NT2/D1 (cell line): Measurements from ENCODE around the gene ATXN7L3.
"Not testable (repeated sequence)": the region's sequence is repeated elsewhere in the genome, so short reads cannot be mapped to it uniquely, and the experiment has no call there.

ENCODE experiments used
- DNase-seq: peaks from one replicate; pipeline ENCODE4 v3.0.0-alpha.2; 2011; ENCODE audit warnings: low read depth, low spot score
- H3K27me3 ChIP-seq: 2 replicates; pipeline ENCODE4 v1.6.0; 2011; ENCODE audit warnings: mild to moderate bottlenecking; ENCODE audit not compliant: insufficient read length, insufficient read depth
- H3K36me3 ChIP-seq: 2 replicates; pipeline ENCODE4 v1.6.1; 2011; ENCODE audit warnings: mild to moderate bottlenecking, low read length, mixed read lengths; ENCODE audit not compliant: insufficient read depth, insufficient read length
- H3K4me1 ChIP-seq: 2 replicates; pipeline ENCODE4 v1.5.1; 2011; ENCODE audit not compliant: insufficient read depth, insufficient read length
- H3K4me3 ChIP-seq: 2 replicates; pipeline ENCODE4 v1.5.1; 2011; ENCODE audit warnings: low read depth; ENCODE audit not compliant: insufficient read length
- H3K9ac ChIP-seq: 2 replicates; pipeline ENCODE4 v1.6.0; 2011; ENCODE audit warnings: low read depth; ENCODE audit not compliant: insufficient read length
- H3K9me3 ChIP-seq: 2 replicates; pipeline ENCODE4 v1.5.1; 2011; ENCODE audit warnings: mild to moderate bottlenecking, low read length; ENCODE audit not compliant: insufficient read depth
- SUZ12 ChIP-seq: IDR thresholded peaks from 2 replicates; pipeline ENCODE4 v1.6.1; 2011; ENCODE audit not compliant: insufficient read length, insufficient read depth; ENCODE audit errors: extremely low read depth
- YY1 ChIP-seq: IDR thresholded peaks from 2 replicates; pipeline ENCODE4 v1.6.1; 2011; ENCODE audit not compliant: insufficient read length, insufficient read depth
- ZNF274 ChIP-seq: IDR thresholded peaks from 2 replicates; pipeline ENCODE4 v1.6.1; 2011; ENCODE audit warnings: mild to moderate bottlenecking, low read depth, low read length

Gene ATXN7L3, protein sequence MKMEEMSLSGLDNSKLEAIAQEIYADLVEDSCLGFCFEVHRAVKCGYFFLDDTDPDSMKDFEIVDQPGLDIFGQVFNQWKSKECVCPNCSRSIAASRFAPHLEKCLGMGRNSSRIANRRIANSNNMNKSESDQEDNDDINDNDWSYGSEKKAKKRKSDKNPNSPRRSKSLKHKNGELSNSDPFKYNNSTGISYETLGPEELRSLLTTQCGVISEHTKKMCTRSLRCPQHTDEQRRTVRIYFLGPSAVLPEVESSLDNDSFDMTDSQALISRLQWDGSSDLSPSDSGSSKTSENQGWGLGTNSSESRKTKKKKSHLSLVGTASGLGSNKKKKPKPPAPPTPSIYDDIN

DNA sequence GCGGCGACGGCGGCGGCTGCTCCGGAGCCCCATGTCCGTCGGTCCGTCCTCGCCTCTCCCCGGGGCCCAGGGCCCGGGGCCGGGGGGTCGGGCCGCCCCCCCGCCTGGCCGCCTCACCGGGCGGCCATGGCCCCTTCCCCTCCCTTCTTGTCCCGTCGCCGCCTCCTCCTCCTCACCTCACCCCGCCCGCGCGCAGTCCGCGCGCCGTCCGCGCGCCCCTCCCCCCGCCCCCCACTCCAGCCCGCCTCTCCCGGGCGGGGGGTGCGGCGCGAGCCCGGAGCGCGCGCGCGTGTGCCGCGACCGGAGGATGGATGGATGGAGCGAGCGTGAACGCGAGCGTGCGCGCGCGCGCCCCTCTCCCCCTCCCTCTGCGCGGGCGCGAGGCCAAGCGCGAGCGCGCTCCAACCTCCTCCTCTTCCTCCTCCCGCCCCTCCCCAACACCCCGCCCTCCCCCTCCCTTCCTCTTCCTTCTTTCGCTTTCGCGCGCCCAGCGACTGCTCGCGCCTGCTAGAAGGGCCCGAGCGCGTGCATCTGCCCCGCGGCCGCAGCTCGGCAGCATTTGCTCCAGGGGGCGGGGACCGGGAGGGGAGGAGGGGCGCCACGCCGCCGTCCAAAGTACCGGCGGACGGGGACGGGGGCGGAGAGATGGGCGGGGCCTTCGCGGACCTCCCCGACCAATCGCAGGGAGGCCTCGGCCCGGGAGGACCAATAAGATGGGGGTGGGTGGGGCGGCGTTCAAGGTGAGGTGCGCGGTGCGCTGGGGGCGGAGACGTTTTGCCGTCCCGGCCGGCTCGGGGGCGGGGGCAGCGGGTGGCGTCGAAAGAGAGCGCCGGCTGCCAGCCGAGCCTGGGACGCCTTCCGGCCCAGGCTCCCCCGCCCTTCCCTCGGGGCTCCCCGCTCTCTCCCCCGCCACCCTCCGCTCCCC lies at the start of gene ATXN7L3:
ATXN7L3 (minus strand) TSS at position 332 of the 925 bp plus-strand sequence. CDS start 1,814 bp downstream, outside the sequence.
- peak; percentile 95 for DNase-seq
- peaks cover 16% of the 10 kb centered on the region for H3K4me1 ChIP-seq
- H3K9me3 ChIP-seq: no peaks in the 10 kb centered on the region
- H3K4me3 ChIP-seq: peak within 1 kb of the TSS; percentile 93
- TF ChIP-seq ZNF274: no peak
- TF ChIP-seq YY1: no peak
- TF ChIP-seq SUZ12: no peak
- no peaks in the 10 kb centered on the region for H3K27me3 ChIP-seq
- H3K9ac ChIP-seq: peak within 1 kb of the TSS; percentile 95
- H3K36me3 ChIP-seq: peaks cover 32% of the 10 kb centered on the region

DNA sequence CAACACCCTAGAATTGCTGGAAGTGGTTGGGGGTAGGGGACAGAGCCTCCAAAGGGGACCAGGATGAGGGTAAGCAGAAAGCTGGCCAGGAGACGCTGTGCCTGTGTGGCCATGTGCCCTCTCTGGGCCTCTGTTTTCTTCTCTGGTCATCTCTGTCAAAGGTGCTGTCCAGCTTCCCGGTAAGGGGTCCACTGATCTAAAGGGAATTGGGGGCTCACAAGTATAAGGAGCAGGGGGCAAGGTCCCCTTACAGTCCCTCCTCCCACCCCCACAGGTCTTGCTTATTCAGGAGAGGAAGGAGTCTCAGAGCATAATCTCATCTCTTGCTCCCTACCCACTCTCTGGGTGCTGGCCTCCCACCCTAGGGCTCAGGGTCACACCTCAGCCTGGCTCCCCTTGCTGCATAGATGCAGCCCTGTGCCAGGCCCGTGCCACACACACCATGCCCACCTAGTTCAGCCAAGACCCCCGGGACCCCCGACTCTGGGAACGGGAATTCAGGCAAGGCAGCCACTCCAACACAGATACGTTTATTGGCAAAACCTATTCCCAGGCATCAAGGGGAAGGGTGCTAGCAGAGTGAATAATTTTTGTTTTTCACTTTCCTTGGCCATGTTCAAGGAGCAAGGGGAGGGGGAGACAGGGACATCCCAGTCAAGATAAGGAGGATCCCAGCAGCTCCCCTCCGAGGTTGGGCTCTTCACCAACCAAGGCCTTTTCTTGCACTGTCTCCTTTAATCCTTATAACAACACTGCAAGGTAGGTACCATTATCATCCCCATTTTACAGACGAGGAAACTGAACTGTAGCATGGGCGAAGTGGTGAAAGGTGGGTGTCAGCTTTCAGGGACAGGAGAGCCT lies 48.4 kb upstream of the ATXN7L3 start:
- H3K27me3 ChIP-seq: no peaks in the 10 kb centered on the region
- no peak overlapping the region for H3K9ac ChIP-seq
- DNase-seq: no peak
- peaks cover 17% of the 10 kb centered on the region for H3K4me1 ChIP-seq
- H3K9me3 ChIP-seq: no peaks in the 10 kb centered on the region
- no peaks in the 10 kb centered on the region for H3K36me3 ChIP-seq
- TF ChIP-seq ZNF274 (no peak), YY1 (no peak), SUZ12 (no peak)
- H3K4me3 ChIP-seq: no peak overlapping the region

DNA sequence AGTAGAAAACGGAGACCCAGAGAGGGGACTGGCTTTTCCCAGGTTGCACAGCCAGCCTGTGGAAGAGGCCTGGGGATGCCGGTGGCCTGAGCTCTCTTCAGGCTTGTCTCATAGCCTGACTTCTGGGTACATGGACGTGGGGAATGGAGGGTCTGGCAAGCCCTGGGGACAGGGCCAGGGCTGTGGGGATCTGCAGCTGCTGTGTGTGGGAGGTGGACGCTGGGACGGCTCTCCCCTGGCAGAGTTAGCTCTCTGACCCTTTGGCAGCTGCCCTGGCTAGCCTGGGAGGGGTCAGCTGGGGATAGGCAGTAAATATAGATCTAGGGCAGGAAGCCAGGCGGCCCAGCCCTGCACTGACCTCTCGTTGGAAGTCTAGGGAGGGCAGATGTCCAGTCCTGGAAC lies 47.8 kb upstream of the ATXN7L3 start:
- no peak for DNase-seq
- H3K9me3 ChIP-seq: no peaks in the 10 kb centered on the region
- H3K27me3 ChIP-seq: no peaks in the 10 kb centered on the region
- no peak overlapping the region for H3K9ac ChIP-seq
- no peaks in the 10 kb centered on the region for H3K36me3 ChIP-seq
- peaks cover 17% of the 10 kb centered on the region for H3K4me1 ChIP-seq
- no peak for TF ChIP-seq ZNF274
- TF ChIP-seq SUZ12: no peak
- no peak for TF ChIP-seq YY1
- H3K4me3 ChIP-seq: no peak overlapping the region

DNA sequence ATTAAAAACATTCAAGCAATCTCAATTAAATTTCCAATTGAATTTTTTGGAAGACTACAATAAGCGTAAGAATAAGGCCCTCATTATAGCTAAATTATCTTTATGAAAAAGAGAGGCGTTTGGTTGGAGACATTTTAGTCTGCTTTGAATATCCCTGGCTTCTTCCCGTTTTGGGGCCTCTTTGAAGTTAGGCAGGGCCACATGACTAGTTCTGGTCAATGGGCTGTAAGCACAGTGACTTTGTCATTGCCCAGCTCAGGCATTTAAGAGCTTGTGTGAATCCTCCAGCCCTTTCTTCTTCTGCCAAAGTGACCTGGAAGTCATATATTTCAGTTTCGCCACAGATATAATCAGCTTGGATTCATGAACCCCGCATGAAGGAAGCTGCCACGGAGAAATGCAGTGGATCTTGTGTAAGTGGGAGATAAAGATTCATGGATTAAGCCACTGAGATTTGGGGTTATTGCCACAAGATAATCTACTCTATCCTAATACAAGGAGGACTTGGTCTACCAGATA lies 41.5 kb upstream of the ATXN7L3 start:
- no peaks in the 10 kb centered on the region for H3K4me1 ChIP-seq
- DNase-seq: no peak

DNA sequence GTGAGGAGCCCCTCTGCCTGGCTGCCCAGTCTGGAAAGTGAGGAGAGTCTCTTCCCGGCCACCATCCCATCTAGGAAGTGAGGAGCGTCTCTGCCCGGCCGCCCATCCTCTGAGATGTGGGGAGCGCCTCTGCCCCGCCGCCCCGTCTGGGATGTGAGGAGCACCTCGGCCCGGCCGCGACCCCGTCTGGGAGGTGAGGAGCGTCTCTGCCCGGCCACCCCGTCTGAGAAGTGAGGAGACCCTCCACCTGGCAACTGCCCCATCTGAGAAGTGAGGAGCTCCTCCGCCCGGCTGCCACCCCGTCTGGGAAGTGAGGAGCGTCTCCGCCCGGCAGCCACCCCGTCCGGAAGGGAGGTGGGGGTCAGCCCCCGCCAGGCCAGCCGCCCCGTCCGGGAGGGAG lies 38.2 kb upstream of the ATXN7L3 start:
- not testable (repeated sequence) for H3K27me3 ChIP-seq, H3K36me3 ChIP-seq, H3K9ac ChIP-seq, H3K4me1 ChIP-seq, DNase-seq, H3K9me3 ChIP-seq, H3K4me3 ChIP-seq

More for the DNA sequence above, 41.5 kb upstream of the ATXN7L3 start:
- TF ChIP-seq ZNF274 (no peak), YY1 (no peak), SUZ12 (no peak)
- Histone ChIP-seq H3K36me3 (no peaks in the 10 kb centered on the region), H3K9ac (no peak overlapping the region), H3K9me3 (no peaks in the 10 kb centered on the region; the same call in 1 of the 2 replicates), H3K4me3 (no peak overlapping the region), H3K27me3 (no peaks in the 10 kb centered on the region)

DNA sequence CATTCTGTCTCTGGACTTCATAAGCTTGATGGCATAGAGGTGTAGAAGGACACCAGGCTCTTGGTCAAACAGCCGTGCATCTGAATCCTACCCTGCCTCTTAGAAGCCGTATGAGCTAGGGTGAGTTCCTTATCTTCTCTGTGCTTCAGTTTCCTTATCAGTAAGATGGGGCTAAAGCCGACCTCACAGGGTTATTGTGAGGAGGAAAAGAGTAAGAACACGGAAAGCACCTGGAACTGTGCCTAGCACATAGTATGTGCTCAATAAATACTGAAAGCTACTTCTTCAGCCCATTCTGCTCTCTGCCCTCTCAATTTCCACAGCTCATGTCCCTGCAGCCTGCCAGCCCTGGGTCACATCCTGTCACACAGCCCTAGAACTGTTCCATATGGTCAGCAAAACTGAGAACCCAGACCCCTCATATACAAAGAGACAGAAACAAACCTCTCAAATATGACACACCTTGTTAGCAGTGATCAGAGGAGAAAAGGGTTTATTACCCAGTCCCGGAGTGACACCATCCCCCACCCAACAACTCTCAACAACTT lies 36.8 kb upstream of the ATXN7L3 start:
- H3K36me3 ChIP-seq: no peaks in the 10 kb centered on the region
- peaks cover 3% of the 10 kb centered on the region for H3K4me1 ChIP-seq
- H3K27me3 ChIP-seq: no peaks in the 10 kb centered on the region
- H3K9me3 ChIP-seq: no peaks in the 10 kb centered on the region; the same call in 1 of the 2 replicates
- no peak overlapping the region for H3K9ac ChIP-seq
- TF ChIP-seq YY1: no peak
- TF ChIP-seq ZNF274: no peak
- no peak for TF ChIP-seq SUZ12
- H3K4me3 ChIP-seq: no peak overlapping the region
- DNase-seq: no peak
